ENCODE results near the gene TMC3.
"Not testable (repeated sequence)": the region's sequence is repeated elsewhere in the genome, so short reads cannot be mapped to it uniquely, and the experiment has no call there.

The TMC3 gene

DNA sequence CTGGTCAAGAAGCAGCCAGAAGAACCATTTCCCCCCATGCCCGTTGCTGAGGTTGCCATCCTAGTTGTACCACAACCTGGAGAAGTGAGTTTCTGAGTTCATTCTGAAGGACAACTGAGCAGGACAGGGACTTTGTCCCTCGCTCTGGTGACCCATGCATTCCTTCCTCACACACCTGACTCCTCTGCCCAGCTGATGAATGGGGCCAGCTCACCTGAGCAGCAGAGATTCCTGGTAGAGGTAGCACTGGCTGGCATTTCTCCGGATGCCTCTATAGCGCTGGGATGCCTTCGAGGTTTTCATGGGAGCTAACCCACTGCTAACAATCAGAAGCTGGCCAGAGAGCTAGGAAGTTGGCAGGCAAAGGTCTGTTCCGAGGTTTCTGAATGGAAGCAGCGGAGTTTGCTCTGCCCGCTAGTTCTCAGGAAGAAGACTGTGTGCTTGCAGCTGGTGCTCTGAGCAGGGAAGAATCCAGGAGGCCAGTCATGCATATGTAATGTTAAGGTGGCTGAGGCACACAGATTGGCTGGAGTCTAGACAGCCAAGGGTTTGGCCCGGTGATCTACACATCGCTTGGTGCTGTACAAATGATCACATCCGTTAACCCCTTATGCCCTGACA is at the start of gene TMC3:
Gene TMC3 (minus strand): TSS at position 439 of the 621 bp plus-strand sequence. CDS start 136 bp downstream, at position 303.
- DNase-seq (ENCODE audit: low read depth): no peak

GRCh38 chr15:81421461-81421860 is 47.4 kb upstream of the TMC3 start:
- no peak for DNase-seq (ENCODE audit: low read depth)

- no peak for DNase-seq (ENCODE audit: low read depth)
These were observed 45.4 kb upstream of the TMC3 start for GRCh38 chr15:81419332-81419943.

DNA sequence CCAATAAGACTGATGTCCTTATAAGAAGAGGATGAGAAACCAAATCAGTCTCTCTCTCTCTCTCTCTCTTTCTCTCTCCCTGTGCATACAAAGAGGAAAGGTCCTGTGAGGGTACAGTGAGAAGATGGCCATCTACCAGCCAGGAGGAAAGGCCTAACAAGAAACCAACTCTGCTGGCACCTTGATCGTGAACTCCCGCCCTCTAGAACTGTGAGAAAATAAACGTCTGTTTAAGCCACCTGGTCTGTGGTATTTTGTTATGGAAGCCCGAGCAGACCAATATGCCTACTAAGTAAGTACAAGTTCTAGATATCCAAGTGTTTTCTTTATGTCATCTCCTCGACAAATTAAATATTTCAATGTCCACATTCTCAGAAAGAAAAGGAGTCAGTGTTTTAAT is 44.9 kb upstream of the TMC3 start:
- no peak for DNase-seq (ENCODE audit: low read depth)

- no peak for DNase-seq (ENCODE audit: low read depth)
These were observed 44.4 kb upstream of the TMC3 start for GRCh38 chr15:81418444-81418843.

GRCh38 chr15:81414274-81414968 is 40.4 kb upstream of the TMC3 start:
- not testable (repeated sequence) for DNase-seq (ENCODE audit: low read depth)

- no peak for DNase-seq (ENCODE audit: low read depth)
These were observed 39.8 kb upstream of the TMC3 start for GRCh38 chr15:81413851-81414250.

- DNase-seq (ENCODE audit: low read depth): no peak
These were observed 38.1 kb upstream of the TMC3 start for GRCh38 chr15:81411969-81412633.

GRCh38 chr15:81411051-81411450 is 37.0 kb upstream of the TMC3 start:
- DNase-seq (ENCODE audit: low read depth): no peak

DNA sequence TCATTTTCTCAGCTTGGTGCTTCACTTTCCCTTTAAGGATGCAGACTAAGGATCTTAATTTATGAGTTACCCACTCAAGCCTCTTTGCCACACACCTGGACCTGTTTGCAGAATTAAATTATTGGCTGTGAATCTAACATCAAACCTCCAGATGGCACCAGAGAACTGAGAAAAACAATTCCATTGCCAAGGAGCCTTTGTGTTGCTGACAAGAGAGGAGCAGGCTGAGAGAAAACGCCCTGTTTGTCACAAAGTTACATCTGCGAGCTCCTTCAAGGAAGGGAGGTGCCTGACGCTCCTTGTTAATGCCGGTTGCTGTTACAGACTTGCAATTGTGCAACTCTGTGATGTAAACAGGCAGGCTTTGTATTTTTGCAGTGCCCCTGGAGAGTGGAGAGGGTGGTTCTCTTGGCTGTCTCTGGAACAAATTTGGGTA is 36.3 kb upstream of the TMC3 start:
- no peak for DNase-seq (ENCODE audit: low read depth)

- no peak for DNase-seq (ENCODE audit: low read depth)
These were observed 33.7 kb upstream of the TMC3 start for GRCh38 chr15:81407718-81408117.

- DNase-seq (ENCODE audit: low read depth): no peak
These were observed 33.2 kb upstream of the TMC3 start for GRCh38 chr15:81407176-81407575.

GRCh38 chr15:81400640-81401236 is 26.7 kb upstream of the TMC3 start:
- no peak for DNase-seq (ENCODE audit: low read depth)

GRCh38 chr15:81398910-81399551 is 25.0 kb upstream of the TMC3 start:
- no peak for DNase-seq (ENCODE audit: low read depth)

DNA sequence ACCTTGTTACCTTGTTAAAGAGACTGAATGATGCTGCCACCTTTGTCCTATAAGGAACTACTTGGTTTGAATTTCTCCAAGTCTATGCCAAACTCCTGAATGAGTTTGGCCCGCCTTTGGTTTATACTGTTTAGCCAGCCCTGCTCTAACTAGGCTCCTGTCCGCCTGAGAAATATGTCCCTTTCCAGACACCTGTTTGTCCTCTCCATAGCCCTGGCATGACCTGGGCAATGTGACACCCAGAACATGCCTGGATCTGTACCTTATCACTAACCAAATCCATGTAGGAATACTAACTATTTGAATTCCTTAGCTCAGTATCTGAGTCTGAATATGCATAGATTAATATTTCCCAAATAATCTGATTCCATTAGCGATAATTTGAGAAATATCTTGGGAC is 24.4 kb upstream of the TMC3 start:
- no peak for DNase-seq (ENCODE audit: low read depth)

DNA sequence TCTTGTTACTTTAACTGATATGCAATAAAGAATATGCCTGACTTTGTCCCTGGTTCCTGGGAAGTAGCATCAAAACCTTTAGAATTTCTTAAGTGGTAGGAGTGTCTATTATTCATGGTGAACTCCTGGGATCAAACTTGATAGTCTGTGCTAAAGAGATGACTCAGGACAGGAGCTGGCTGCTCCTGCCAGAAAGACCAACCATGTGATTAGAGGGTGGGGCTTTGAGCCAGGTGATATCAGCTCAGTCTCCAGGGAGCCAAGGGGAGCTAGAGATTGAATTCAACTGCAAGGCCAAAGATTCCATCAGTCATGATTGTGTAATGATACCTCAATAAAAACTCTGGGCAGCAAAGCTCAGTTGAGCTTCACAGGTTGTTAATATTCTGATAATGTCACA is 20.6 kb upstream of the TMC3 start:
- DNase-seq (ENCODE audit: low read depth): no peak

GRCh38 chr15:81391657-81392056 is 17.6 kb upstream of the TMC3 start:
- DNase-seq (ENCODE audit: low read depth): no peak

- DNase-seq (ENCODE audit: low read depth): no peak
These were observed 14.4 kb upstream of the TMC3 start for GRCh38 chr15:81388436-81388770.

DNA sequence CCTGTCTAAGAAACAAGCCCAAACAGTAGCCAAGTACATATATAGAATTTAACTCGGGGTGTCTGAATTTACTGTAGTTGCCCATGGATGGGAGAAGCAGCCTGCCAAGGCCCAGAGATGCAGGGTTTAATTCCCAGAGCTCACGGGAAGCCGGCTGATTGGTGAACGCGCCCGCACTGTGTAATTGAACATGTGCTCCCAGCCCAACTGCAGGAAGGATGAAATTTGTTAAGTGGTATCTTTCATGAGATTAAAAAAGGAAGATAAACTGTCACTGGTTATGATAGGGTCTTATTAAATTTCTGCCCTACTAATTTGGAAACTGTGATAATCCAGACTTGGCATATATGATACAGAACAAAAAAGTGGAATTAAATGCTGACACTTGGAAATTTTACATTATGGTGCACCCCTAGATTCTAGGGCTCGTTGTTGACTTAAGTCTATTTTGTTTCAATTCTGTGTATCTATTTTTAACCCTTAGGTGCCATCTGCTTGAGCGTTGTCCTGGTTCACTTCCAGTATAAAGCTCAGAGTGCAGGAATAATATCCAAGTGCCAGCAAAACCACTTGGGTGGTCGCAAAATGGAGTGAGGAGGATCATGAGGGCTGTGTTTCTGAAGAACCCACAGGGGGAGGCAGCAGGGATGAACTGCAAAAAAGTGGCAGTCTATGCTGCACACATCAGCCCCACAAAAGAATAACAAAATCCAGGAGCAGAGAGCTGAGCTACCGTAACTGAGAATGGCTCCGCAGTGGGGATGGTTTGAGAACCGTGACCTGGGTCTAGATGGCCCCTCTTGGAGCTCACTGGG is 13.8 kb upstream of the TMC3 start:
- DNase-seq (ENCODE audit: low read depth): no peak

- DNase-seq (ENCODE audit: low read depth): no peak
These were observed 12.9 kb upstream of the TMC3 start for GRCh38 chr15:81386947-81387346.

- no peak for DNase-seq (ENCODE audit: low read depth)
These were observed 11.7 kb upstream of the TMC3 start for GRCh38 chr15:81385721-81386076.

Measured in stimulated activated CD4-positive, alpha-beta T cell treated with anti-CD3 and anti-CD28 coated beads, Interleukin-2, amount 100 ng/mL, for 4 hours (primary cell).